RWPE2 (cell line): ENCODE measurements around the gene NIM1K.

Experiments
- ATAC-seq: fragments of 200-7000 bp; cut with Tn5 transposase; 3 replicates; pipeline ENCODE4 v1.9.1; 2021; ENCODE audit warnings: low read depth
- DNase-seq: peaks from one replicate; pipeline ENCODE4 v3.0.0-alpha.2; 2020; ENCODE audit warnings: low spot score
- H3K27ac ChIP-seq: fragments of 450-650 bp; 2 replicates; pipeline ENCODE4 v1.5.1; 2017; ENCODE audit warnings: mild to moderate bottlenecking; ENCODE audit not compliant: poor library complexity, severe bottlenecking
- H3K27me3 ChIP-seq: fragments of 250-450 bp; sonication (Bioruptor Pico); 2 replicates; pipeline ENCODE4 v1.5.1; 2021; ENCODE audit warnings: mild to moderate bottlenecking, moderate library complexity; ENCODE audit not compliant: insufficient read depth, poor library complexity, severe bottlenecking
- H3K36me3 ChIP-seq: fragments of 250-450 bp; sonication (Bioruptor Pico); 2 replicates; pipeline ENCODE4 v1.5.1; 2020; ENCODE audit warnings: low read depth, mild to moderate bottlenecking, moderate library complexity
- H3K4me1 ChIP-seq: fragments of 250-450 bp; sonication (Bioruptor Pico); 2 replicates; pipeline ENCODE4 v1.5.1; 2021; ENCODE audit warnings: mild to moderate bottlenecking, moderate library complexity; ENCODE audit not compliant: insufficient read depth, poor library complexity, severe bottlenecking
- H3K4me3 ChIP-seq: fragments of 250-450 bp; sonication (Bioruptor Pico); 2 replicates; pipeline ENCODE4 v1.5.1; 2021; ENCODE audit warnings: mild to moderate bottlenecking, moderate library complexity; ENCODE audit not compliant: severe bottlenecking
- H3K9me3 ChIP-seq: fragments of 250-450 bp; sonication (Bioruptor Pico); 2 replicates; pipeline ENCODE4 v1.5.1; 2021; ENCODE audit warnings: mild to moderate bottlenecking, moderate library complexity; ENCODE audit not compliant: severe bottlenecking
- TF ChIP-seq, protein P1 (sequence below): fragments of 450-650 bp; IDR thresholded peaks from one replicate; pipeline ENCODE4 v1.5.1; 2017; ENCODE audit warnings: mild to moderate bottlenecking, moderate library complexity; ENCODE audit not compliant: poor library complexity, severe bottlenecking

NIM1K gene

DNA sequence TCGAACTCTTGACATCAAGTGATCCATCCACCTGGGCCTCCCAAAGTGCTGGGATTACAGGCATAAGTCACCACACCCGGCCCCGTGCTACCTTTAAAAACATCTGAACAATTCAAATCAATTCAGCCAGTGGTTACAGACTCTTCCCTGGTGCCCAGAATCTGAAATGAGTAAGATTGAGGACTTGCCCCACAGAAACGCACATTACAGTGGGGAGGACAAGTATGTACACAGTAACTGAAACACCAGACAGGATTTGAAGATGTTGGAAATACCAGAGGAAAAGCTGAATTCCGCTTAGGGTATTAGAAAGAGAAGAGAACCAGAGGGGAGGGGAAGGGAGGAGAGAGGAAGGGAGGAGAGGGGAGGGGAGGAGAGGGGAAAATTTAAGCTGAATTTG is 17.8 kb downstream of the NIM1K start:
- Histone ChIP-seq H3K36me3 (no peaks in the 10 kb centered on the region), H3K9me3 (no peaks in the 10 kb centered on the region), H3K4me1 (peaks cover 6% of the 10 kb centered on the region), H3K27me3 (no peaks in the 10 kb centered on the region), H3K27ac (no peak overlapping the region), H3K4me3 (no peak overlapping the region)
- DNase-seq (no peak), ATAC-seq (no peak)
- TF ChIP-seq, protein P1, sequence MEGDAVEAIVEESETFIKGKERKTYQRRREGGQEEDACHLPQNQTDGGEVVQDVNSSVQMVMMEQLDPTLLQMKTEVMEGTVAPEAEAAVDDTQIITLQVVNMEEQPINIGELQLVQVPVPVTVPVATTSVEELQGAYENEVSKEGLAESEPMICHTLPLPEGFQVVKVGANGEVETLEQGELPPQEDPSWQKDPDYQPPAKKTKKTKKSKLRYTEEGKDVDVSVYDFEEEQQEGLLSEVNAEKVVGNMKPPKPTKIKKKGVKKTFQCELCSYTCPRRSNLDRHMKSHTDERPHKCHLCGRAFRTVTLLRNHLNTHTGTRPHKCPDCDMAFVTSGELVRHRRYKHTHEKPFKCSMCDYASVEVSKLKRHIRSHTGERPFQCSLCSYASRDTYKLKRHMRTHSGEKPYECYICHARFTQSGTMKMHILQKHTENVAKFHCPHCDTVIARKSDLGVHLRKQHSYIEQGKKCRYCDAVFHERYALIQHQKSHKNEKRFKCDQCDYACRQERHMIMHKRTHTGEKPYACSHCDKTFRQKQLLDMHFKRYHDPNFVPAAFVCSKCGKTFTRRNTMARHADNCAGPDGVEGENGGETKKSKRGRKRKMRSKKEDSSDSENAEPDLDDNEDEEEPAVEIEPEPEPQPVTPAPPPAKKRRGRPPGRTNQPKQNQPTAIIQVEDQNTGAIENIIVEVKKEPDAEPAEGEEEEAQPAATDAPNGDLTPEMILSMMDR, result no peak

- no peak for DNase-seq
- Histone ChIP-seq H3K4me3 (no peak overlapping the region), H3K36me3 (no peaks in the 10 kb centered on the region), H3K9me3 (no peaks in the 10 kb centered on the region), H3K27ac (no peak overlapping the region), H3K4me1 (peaks cover 6% of the 10 kb centered on the region), H3K27me3 (no peaks in the 10 kb centered on the region)
- TF ChIP-seq, protein P1, result no peak
- no peak for ATAC-seq
Observed at GRCh38 chr5:43210570-43210969, 18.5 kb downstream of the NIM1K start.

DNA sequence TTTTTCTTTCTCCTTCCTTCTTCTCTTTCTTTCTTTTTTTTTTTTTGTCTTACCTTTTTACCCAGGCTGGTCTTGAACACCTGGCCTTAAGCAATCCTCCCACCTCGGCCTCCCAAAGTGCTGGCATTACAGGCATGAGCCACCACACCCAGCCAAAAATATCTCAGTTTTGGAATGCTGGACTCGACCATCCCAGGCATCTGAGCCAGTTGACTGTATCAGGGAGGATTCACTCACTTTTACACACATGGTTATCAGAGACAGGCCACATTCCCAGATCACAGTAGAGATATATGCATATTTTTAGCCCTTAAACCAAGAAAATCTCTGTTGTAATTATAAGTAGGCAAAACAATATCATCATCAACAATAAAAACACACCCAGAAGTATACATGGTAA is 21.9 kb downstream of the NIM1K start:
- Histone ChIP-seq H3K36me3 (no peaks in the 10 kb centered on the region), H3K4me3 (no peak overlapping the region), H3K27ac (no peak overlapping the region), H3K4me1 (no peaks in the 10 kb centered on the region), H3K27me3 (no peaks in the 10 kb centered on the region), H3K9me3 (no peaks in the 10 kb centered on the region)
- no peak for ATAC-seq
- no peak for DNase-seq
- TF ChIP-seq, protein P1, result no peak

DNA sequence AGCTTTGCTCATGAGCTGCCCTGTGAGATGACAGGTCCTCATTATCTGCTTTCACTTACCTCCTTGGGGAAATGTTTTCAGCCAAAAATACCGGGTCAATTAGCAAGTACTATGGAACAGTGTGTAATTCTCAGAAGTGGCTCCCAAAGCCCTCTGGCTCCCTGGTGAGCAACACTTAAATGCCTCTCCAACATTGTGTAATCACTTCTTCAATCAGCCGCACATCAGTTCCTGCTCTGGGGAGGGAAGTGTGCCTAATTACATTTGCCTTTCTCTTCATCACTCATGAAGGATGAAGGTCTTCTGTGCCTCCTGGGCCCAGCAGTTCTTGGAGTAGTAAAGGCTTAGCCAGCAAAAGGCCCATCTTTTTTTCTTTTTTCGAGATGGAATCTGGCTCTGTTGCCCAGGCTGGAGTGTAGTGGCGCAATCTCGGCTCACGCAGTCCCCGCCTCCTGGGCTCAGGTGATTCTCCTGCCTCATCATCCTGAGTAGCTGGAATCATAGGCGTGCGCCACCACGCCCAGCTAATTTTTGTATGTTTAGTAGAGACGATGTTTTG is 23.1 kb downstream of the NIM1K start:
- H3K36me3 ChIP-seq, result no peaks in the 10 kb centered on the region
- H3K27me3 ChIP-seq, result no peaks in the 10 kb centered on the region
- no peak overlapping the region for H3K4me3 ChIP-seq
- no peak for DNase-seq
- TF ChIP-seq, protein P1, result no peak
- no peak overlapping the region for H3K27ac ChIP-seq
- ATAC-seq, result peak; percentile 67; the same call in 2 of the 3 replicates
- H3K9me3 ChIP-seq, result no peaks in the 10 kb centered on the region
- H3K4me1 ChIP-seq, result peaks cover 3% of the 10 kb centered on the region

- TF ChIP-seq, protein P1, result no peak
- Histone ChIP-seq H3K27me3 (no peaks in the 10 kb centered on the region), H3K9me3 (no peaks in the 10 kb centered on the region), H3K4me1 (peaks cover 3% of the 10 kb centered on the region), H3K36me3 (no peaks in the 10 kb centered on the region), H3K4me3 (no peak overlapping the region), H3K27ac (no peak overlapping the region)
- DNase-seq, result no peak
- ATAC-seq, result no peak
Observed at GRCh38 chr5:43216941-43217340, 24.9 kb downstream of the NIM1K start.
